ENCODE measurements around the gene CDA. TPM values are rescaled to one million over a fixed set of nuclear protein-coding genes. Genes with fewer than 3 reads are reported as not detected.

The CDA gene
- polyA plus RNA-seq, 4 donors = 0.58 to 53.0 (median 4.4) TPM

- Histone ChIP-seq H3K4me1 (ENCODE audit: control insufficient read depth in 3 of 3, insufficient read depth in 2 of 3, low read depth in 1 of 3, low read length in 2 of 3) (peaks cover 0 to 6% (median 4%) of the 10 kb centered on the region in 3 donors), H3K36me3 (ENCODE audit: control insufficient read depth in 3 of 3, insufficient read depth in 2 of 3, low read depth in 1 of 3, low read length in 3 of 3) (no peaks in the 10 kb centered on the region), H3K27me3 (ENCODE audit: control insufficient read depth in 3 of 3, insufficient read depth in 3 of 3, low read length in 3 of 3) (no peaks in the 10 kb centered on the region), H3K4me3 (ENCODE audit: low read depth in 1 of 3, low read length in 3 of 3) (no peak overlapping the region), H3K9me3 (ENCODE audit: control insufficient read depth in 2 of 2, insufficient read depth in 1 of 2, low read depth in 1 of 2, low read length in 1 of 2) (no peaks in the 10 kb centered on the region), H3K27ac (ENCODE audit: low read depth in 1 of 3, low read length in 2 of 3) (peak overlapping the region in 1 of 3 donors; percentile 27)
- DNase-seq = peak in 1 of 2 donors; percentile 16
- WGBS, 3 donors = 32 to 64% (median 39%) methylated on average over 12 of the region's 12 CpGs
- FAIRE-seq = no peak
These were observed 76.8 kb downstream of the CDA start for GRCh38 chr1:20665726-20666125.

GRCh38 chr1:20666146-20666545 is 77.2 kb downstream of the CDA start:
- H3K36me3 ChIP-seq (ENCODE audit: control insufficient read depth in 3 of 3, insufficient read depth in 2 of 3, low read depth in 1 of 3, low read length in 3 of 3) = no peaks in the 10 kb centered on the region
- H3K9me3 ChIP-seq (ENCODE audit: control insufficient read depth in 2 of 2, insufficient read depth in 1 of 2, low read depth in 1 of 2, low read length in 1 of 2) = no peaks in the 10 kb centered on the region
- no peak overlapping the region for H3K4me3 ChIP-seq (ENCODE audit: low read depth in 1 of 3, low read length in 3 of 3)
- WGBS, 3 donors = 77 to 81% (median 81%) methylated on average over 15 to 16 of the region's 16 CpGs
- no peaks in the 10 kb centered on the region for H3K27me3 ChIP-seq (ENCODE audit: control insufficient read depth in 3 of 3, insufficient read depth in 3 of 3, low read length in 3 of 3)
- FAIRE-seq (no peak), DNase-seq (no peak)
- H3K4me1 ChIP-seq (ENCODE audit: control insufficient read depth in 3 of 3, insufficient read depth in 2 of 3, low read depth in 1 of 3, low read length in 2 of 3) = peaks cover 0 to 6% (median 4%) of the 10 kb centered on the region in 3 donors
- peak overlapping the region in 1 of 3 donors; percentile 27 for H3K27ac ChIP-seq (ENCODE audit: low read depth in 1 of 3, low read length in 2 of 3)

GRCh38 chr1:20666804-20667203 is 77.9 kb downstream of the CDA start:
- Histone ChIP-seq H3K4me1 (ENCODE audit: control insufficient read depth in 3 of 3, insufficient read depth in 2 of 3, low read depth in 1 of 3, low read length in 2 of 3) (peaks cover 0 to 6% (median 4%) of the 10 kb centered on the region in 3 donors), H3K36me3 (ENCODE audit: control insufficient read depth in 3 of 3, insufficient read depth in 2 of 3, low read depth in 1 of 3, low read length in 3 of 3) (no peaks in the 10 kb centered on the region), H3K27ac (ENCODE audit: low read depth in 1 of 3, low read length in 2 of 3) (no peak overlapping the region), H3K27me3 (ENCODE audit: control insufficient read depth in 3 of 3, insufficient read depth in 3 of 3, low read length in 3 of 3) (no peaks in the 10 kb centered on the region), H3K4me3 (ENCODE audit: low read depth in 1 of 3, low read length in 3 of 3) (no peak overlapping the region), H3K9me3 (ENCODE audit: control insufficient read depth in 2 of 2, insufficient read depth in 1 of 2, low read depth in 1 of 2, low read length in 1 of 2) (no peaks in the 10 kb centered on the region)
- 91 to 100% (median 95%) methylated on average over 1 of the region's 1 CpG for WGBS, 3 donors
- FAIRE-seq (no peak), DNase-seq (peak in 1 of 2 donors; percentile 5)

Other genes starting within 250 kb of the CDA start
- gene CAMK2N1, start 102.9 kb upstream of the CDA start, polyA plus RNA-seq = 100 to 1,000 TPM in 3 of 4 donors, 10 to 100 TPM in 1; 27.0 to 260 (median 123) TPM
- gene MUL1, start 80.9 kb upstream of the CDA start, polyA plus RNA-seq = 10 to 100 TPM in 3 of 4 donors, 1 to 10 TPM in 1; 6.9 to 22.8 (median 16.7) TPM
- under 1 TPM in 3 of 4 donors, not detected in 1; 0.16 to 0.75 (median 0.27) TPM for gene FAM43B, start 36.5 kb upstream of the CDA start, polyA plus RNA-seq
- 100 to 1,000 TPM in 1 of 4 donors, 10 to 100 TPM in 3; 35.1 to 120 (median 60.6) TPM for gene PINK1, start 44.4 kb downstream of the CDA start, polyA plus RNA-seq
- gene DDOST, start 72.3 kb downstream of the CDA start, polyA plus RNA-seq = 100 to 1,000 TPM in 2 of 4 donors, 10 to 100 TPM in 2; 64.2 to 280 (median 162) TPM
- 1 to 10 TPM; 1.3 to 2.7 (median 2.4) TPM for gene KIF17, start 128.9 kb downstream of the CDA start, polyA plus RNA-seq
- gene SH2D5, start 143.6 kb downstream of the CDA start, polyA plus RNA-seq = 1 to 10 TPM in 1 of 4 donors, under 1 TPM in 3; 0.07 to 1.1 (median 0.16) TPM
- 100 to 1,000 TPM in 2 of 4 donors, 10 to 100 TPM in 2; 56.4 to 241 (median 89.0) TPM for gene HP1BP3, start 198.2 kb downstream of the CDA start, polyA plus RNA-seq

All from small intestine (tissue), 7 donors.